Measurements from ENCODE around the gene GDF15. TPM values are rescaled to one million over a fixed set of nuclear protein-coding genes. Genes with fewer than 3 reads are reported as not detected.
A peak's percentile ranks its signal among the peaks of the same experiment; 100 is the strongest.

Gene GDF15
- polyA plus RNA-seq, 1 of the 3 experiments (the other 2 are of a cell fraction), result 129 TPM

DNA sequence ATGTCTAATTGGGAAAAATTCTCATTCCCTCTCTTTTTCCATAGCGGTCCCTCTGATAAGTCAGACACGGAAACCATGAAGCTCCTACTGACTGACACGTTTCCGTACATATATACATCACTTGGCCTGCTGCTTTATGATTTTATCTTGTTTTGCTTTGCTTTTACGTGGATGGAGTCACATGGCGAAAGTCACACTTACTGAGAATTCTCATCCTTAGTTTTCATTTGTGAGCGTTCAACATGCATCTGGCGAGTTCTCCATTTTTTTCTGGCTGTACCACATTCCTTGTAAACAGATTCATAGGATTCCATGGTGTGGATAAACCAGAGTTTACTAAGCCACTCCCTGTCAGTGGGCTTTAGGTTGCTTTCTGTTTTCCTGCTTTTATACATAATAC lies 24.3 kb upstream of the GDF15 start:
- H3K36me3 ChIP-seq (replicated peaks in 1 of 2; ENCODE audit: control insufficient read depth in 1 of 2, insufficient read depth in 2 of 2, low read length in 1 of 2), result peaks cover 6 to 22% of the 10 kb centered on the region in 2 experiments
- H3K4me3 ChIP-seq (ENCODE audit: low read depth in 2 of 2, low read length in 1 of 2), result no peak overlapping the region
- H3K4me1 ChIP-seq (ENCODE audit: control insufficient read depth in 1 of 2, insufficient read depth in 2 of 2, low read depth in 1 of 2, low read length in 1 of 2), result peaks cover 20 to 23% of the 10 kb centered on the region in 2 experiments; a peak in 3 of 4 replicates
- H3F3A ChIP-seq (replicated peaks; ENCODE audit: insufficient read depth), result peaks cover 21% of the 10 kb centered on the region
- H2AFZ ChIP-seq (ENCODE audit: low read depth), result no peak overlapping the region
- H3K79me2 ChIP-seq (ENCODE audit: insufficient read depth), result no peaks in the 10 kb centered on the region
- H3K27me3 ChIP-seq (ENCODE audit: insufficient read depth), result no peaks in the 10 kb centered on the region
- no peaks in the 10 kb centered on the region for H3K9me2 ChIP-seq
- H3K4me2 ChIP-seq, result no peak overlapping the region
- no peak for TF ChIP-seq USF1 (IDR thresholded peaks at IDR 0.05; ENCODE audit: borderline replicate concordance, low read depth)
- no peak for TF ChIP-seq RFX5 (IDR thresholded peaks at IDR 0.05; ENCODE audit: low read length)
- TF ChIP-seq, protein P1, sequence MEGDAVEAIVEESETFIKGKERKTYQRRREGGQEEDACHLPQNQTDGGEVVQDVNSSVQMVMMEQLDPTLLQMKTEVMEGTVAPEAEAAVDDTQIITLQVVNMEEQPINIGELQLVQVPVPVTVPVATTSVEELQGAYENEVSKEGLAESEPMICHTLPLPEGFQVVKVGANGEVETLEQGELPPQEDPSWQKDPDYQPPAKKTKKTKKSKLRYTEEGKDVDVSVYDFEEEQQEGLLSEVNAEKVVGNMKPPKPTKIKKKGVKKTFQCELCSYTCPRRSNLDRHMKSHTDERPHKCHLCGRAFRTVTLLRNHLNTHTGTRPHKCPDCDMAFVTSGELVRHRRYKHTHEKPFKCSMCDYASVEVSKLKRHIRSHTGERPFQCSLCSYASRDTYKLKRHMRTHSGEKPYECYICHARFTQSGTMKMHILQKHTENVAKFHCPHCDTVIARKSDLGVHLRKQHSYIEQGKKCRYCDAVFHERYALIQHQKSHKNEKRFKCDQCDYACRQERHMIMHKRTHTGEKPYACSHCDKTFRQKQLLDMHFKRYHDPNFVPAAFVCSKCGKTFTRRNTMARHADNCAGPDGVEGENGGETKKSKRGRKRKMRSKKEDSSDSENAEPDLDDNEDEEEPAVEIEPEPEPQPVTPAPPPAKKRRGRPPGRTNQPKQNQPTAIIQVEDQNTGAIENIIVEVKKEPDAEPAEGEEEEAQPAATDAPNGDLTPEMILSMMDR (IDR thresholded peaks at IDR 0.05), result no peak
- no peak for TF ChIP-seq FOSL2 (IDR thresholded peaks at IDR 0.05; ENCODE audit: borderline replicate concordance, low read depth)
- TF ChIP-seq RXRA (IDR thresholded peaks at IDR 0.05; ENCODE audit: borderline replicate concordance, low read depth), result no peak
- no peak for TF ChIP-seq RCOR1 (IDR thresholded peaks at IDR 0.05; ENCODE audit: low read length)
- no peak for TF ChIP-seq JUND (IDR thresholded peaks at IDR 0.05)
- no peak for TF ChIP-seq NRF1 (IDR thresholded peaks at IDR 0.05; ENCODE audit: low read depth, low read length)
- TF ChIP-seq USF2 (IDR thresholded peaks at IDR 0.05; ENCODE audit: borderline replicate concordance, low read depth, low read length), result no peak
- no peak for TF ChIP-seq NFIC (IDR thresholded peaks at IDR 0.05; ENCODE audit: borderline replicate concordance)
- no peak for TF ChIP-seq CHD2 (IDR thresholded peaks at IDR 0.05; ENCODE audit: low read length, partially characterized antibody)
- TF ChIP-seq GABPA (IDR thresholded peaks at IDR 0.05; ENCODE audit: low read depth), result no peak
- TF ChIP-seq, protein P2, sequence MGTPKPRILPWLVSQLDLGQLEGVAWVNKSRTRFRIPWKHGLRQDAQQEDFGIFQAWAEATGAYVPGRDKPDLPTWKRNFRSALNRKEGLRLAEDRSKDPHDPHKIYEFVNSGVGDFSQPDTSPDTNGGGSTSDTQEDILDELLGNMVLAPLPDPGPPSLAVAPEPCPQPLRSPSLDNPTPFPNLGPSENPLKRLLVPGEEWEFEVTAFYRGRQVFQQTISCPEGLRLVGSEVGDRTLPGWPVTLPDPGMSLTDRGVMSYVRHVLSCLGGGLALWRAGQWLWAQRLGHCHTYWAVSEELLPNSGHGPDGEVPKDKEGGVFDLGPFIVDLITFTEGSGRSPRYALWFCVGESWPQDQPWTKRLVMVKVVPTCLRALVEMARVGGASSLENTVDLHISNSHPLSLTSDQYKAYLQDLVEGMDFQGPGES (IDR thresholded peaks at IDR 0.05; ENCODE audit: low read depth, low read length), result no peak
- no peak for TF ChIP-seq EZH2phosphoT487 (IDR thresholded peaks at IDR 0.05; ENCODE audit: borderline replicate concordance, low read depth)
- TF ChIP-seq SMC3 (IDR thresholded peaks at IDR 0.05; ENCODE audit: low read depth, low read length), result no peak
- no peak for TF ChIP-seq ELF1 (IDR thresholded peaks at IDR 0.05)
- no peak for TF ChIP-seq FOXM1 (IDR thresholded peaks at IDR 0.05; ENCODE audit: low read depth)
- no peak overlapping the region for H3K9ac ChIP-seq
- no peaks in the 10 kb centered on the region for H3K9me3 ChIP-seq
- H4K20me1 ChIP-seq (ENCODE audit: insufficient read depth), result no peaks in the 10 kb centered on the region
- CTCF ChIA-PET, result interaction anchor here (0.6 to 7.5 kb wide), 6 partner anchors 12 to 302 kb away, joined by 3 to 66 read pairs (median 12); partner anchors contain the start of gene GDF15
- WGBS (ENCODE audit: low lambda C conversion rate), result 93% methylated on average over 8 of the region's 8 CpGs
- peak overlapping the region in 1 of 2 experiments; percentile 9; a peak in 1 of 4 replicates for H3K27ac ChIP-seq (ENCODE audit: low read depth in 2 of 2, low read length in 1 of 2)
- DNase-seq, result no peak
- POLR2A ChIA-PET, result no interaction called here
